Measurements from ENCODE around the gene NXT1.
A peak's percentile ranks its signal among the peaks of the same experiment; 100 is the strongest.

- TF ChIP-seq, protein P1, sequence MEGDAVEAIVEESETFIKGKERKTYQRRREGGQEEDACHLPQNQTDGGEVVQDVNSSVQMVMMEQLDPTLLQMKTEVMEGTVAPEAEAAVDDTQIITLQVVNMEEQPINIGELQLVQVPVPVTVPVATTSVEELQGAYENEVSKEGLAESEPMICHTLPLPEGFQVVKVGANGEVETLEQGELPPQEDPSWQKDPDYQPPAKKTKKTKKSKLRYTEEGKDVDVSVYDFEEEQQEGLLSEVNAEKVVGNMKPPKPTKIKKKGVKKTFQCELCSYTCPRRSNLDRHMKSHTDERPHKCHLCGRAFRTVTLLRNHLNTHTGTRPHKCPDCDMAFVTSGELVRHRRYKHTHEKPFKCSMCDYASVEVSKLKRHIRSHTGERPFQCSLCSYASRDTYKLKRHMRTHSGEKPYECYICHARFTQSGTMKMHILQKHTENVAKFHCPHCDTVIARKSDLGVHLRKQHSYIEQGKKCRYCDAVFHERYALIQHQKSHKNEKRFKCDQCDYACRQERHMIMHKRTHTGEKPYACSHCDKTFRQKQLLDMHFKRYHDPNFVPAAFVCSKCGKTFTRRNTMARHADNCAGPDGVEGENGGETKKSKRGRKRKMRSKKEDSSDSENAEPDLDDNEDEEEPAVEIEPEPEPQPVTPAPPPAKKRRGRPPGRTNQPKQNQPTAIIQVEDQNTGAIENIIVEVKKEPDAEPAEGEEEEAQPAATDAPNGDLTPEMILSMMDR (IDR thresholded peaks at IDR 0.05; ENCODE audit: poor library complexity, severe bottlenecking): no peak
- TF ChIP-seq EZH2 (IDR thresholded peaks at IDR 0.05; ENCODE audit: borderline replicate concordance, insufficient read depth, low read length, poor library complexity, severe bottlenecking) (no peak), TAF1 (IDR thresholded peaks at IDR 0.05; ENCODE audit: low read depth) (peak; percentile 5), SMC3 (conservative IDR thresholded peaks at IDR 0.05; ENCODE audit: poor library complexity) (no peak)
These were observed at the start of gene NXT1 for GRCh38 chr20:23350196-23350903.
